ENCODE measurements around the gene IL18. TPM values are rescaled to one million over a fixed set of nuclear protein-coding genes. Genes with fewer than 3 reads are reported as not detected.
"Not testable (repeated sequence)": the region's sequence is repeated elsewhere in the genome, so short reads cannot be mapped to it uniquely, and the experiment has no call there.

IL18 gene
- total RNA-seq, 1 experiment from 2014 or later: 73.8 TPM

GRCh38 chr11:112176077-112176476, 12.2 kb upstream of the IL18 start:
- Histone ChIP-seq H3K9me3 (no peaks in the 10 kb centered on the region), H3K36me3 (no peaks in the 10 kb centered on the region), H3K4me3 (no peak overlapping the region), H3K27me3 (no peaks in the 10 kb centered on the region)
- no peak for DNase-seq

DNA sequence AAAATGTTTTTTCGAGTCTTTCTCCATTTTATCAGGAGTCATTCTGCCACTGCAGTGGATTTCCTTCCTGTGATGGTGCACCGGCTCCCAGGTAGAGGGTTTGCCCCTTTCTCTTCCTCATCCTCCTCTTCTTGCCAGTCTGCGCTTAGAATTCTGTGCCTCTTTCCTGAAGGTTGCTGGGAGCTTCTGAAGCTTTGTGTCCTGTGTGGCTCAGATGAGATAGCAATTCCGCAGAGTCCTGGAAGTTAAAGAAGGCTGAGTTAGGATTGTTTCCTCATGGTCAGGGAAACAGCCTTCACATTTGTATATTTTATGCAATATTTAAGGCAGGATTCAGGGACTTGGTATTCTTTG, 11.7 kb upstream of the IL18 start:
- H3K9me3 ChIP-seq: no peaks in the 10 kb centered on the region
- H3K27me3 ChIP-seq: no peaks in the 10 kb centered on the region
- H3K36me3 ChIP-seq: no peaks in the 10 kb centered on the region
- peak overlapping the region; percentile 17 for H3K4me3 ChIP-seq
- DNase-seq: no peak

- DNase-seq: peak; percentile 55
- Histone ChIP-seq H3K9me3 (no peaks in the 10 kb centered on the region), H3K4me3 (peak within 1 kb of the TSS; percentile 17), H3K27me3 (no peaks in the 10 kb centered on the region), H3K36me3 (no peaks in the 10 kb centered on the region)
Observed at GRCh38 chr11:112174789-112175598, 11.1 kb upstream of the IL18 start, which contains the start of gene BCO2. Gene BCO2, plus strand, starts transcription at chr11:112175512. Its CDS starts 90 bp downstream, at chr11:112175602.

GRCh38 chr11:112173152-112173551, 9.3 kb upstream of the IL18 start:
- Histone ChIP-seq H3K9me3 (no peaks in the 10 kb centered on the region), H3K27me3 (no peaks in the 10 kb centered on the region), H3K36me3 (no peaks in the 10 kb centered on the region), H3K4me3 (no peak overlapping the region)
- peak; percentile 18 for DNase-seq

- H3K27me3 ChIP-seq: no peaks in the 10 kb centered on the region
- H3K4me3 ChIP-seq: no peak overlapping the region
- no peak for DNase-seq
- no peaks in the 10 kb centered on the region for H3K9me3 ChIP-seq
- H3K36me3 ChIP-seq: no peaks in the 10 kb centered on the region
Observed at GRCh38 chr11:112172362-112172994, 8.6 kb upstream of the IL18 start.

GRCh38 chr11:112167145-112167544, 3.3 kb upstream of the IL18 start, which contains the start of gene TEX12:
Gene TEX12, plus strand, starts transcription at chr11:112167372. Its CDS starts 1,897 bp downstream, at chr11:112169269.
- DNase-seq: no peak
- no peaks in the 10 kb centered on the region for H3K9me3 ChIP-seq
- peaks cover 5% of the 10 kb centered on the region; the same call in 1 of the 2 replicates for H3K36me3 ChIP-seq
- H3K27me3 ChIP-seq: no peaks in the 10 kb centered on the region
- H3K4me3 ChIP-seq: no peak within 1 kb of the TSS

DNA sequence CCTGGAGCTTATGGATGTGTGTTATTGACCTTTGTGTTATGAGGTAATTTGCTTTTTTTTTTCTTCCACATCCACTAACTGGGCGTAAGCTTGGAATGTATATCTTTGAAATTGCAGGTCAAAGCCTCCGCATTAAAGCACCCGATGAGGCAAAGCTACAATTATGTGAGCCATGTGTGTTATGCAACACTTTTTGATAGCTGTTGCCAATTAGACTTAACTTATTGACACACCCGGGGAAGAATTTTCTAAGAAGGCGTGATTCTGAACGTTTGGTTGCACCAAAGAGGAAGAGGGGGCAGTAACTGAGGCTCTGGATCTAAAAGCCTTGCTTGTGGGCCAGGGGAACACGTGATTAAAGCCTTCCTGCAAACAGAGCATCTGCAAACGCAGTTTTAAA, 2.7 kb upstream of the IL18 start:
- H3K36me3 ChIP-seq: peaks cover 9% of the 10 kb centered on the region
- no peaks in the 10 kb centered on the region for H3K9me3 ChIP-seq
- no peaks in the 10 kb centered on the region for H3K27me3 ChIP-seq
- DNase-seq: peak; percentile 65
- H3K4me3 ChIP-seq: no peak overlapping the region

DNA sequence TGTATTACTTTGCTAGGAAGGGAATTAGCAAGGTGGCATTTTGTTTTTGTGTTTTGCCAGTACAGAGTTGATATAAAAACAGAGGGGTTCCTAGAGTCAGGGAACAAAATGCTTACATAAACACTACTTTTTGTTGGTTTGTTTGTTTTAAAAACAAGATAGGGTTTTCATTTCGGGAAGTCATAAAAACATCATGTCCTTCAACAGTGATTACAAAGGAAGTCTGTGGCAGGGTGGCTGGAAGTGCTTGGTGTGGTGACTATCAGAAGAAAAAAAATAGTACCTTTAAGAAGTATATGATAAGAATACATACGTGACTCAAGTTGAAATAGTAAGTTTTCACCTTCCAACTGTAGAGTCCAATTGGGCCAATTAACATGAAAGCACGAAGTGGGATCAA, 1.2 kb upstream of the IL18 start:
- Histone ChIP-seq H3K36me3 (peaks cover 13% of the 10 kb centered on the region), H3K9me3 (no peaks in the 10 kb centered on the region), H3K4me3 (no peak overlapping the region), H3K27me3 (no peaks in the 10 kb centered on the region)
- no peak for DNase-seq

DNA sequence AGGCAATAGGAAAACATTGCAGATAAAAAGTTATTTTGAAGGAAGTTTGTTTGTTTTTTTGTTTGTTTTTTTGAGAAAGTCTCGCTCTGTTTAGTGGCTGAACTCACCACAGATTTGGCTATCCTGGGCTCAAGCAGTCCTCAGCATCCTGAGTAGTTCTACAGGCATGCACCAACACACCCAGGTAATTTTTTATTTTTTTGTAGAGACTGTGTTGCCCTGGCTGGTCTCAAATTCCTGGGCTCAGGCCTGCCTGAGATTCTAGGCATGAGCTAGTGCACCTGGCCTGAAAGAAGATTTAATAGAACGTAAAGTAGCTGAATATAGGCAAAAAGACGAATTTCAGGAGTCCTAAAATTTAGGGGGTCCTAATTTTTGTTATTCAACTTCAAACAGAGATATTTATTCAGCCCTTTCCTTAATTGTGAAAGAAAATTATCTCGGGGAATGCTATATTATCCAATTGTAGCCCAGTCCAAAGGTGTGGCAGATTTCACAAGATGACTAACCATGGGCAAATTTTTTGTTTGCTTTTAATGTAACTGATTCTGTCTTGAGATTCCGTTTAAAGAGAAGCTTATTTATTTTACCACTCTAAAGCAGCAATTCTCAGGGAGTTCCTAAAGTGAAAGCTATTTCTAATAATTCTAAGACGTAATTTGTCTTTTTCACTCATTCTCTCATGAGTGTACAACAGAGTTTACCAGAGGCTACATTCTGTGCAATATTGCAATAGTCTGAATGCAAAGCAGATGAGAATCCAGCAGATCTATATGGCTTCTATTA, 940 bp downstream of the IL18 start:
- DNase-seq: no peak
- H3K4me3 ChIP-seq: peak overlapping the region; percentile 48
- H3K27me3 ChIP-seq: no peaks in the 10 kb centered on the region
- H3K9me3 ChIP-seq: no peaks in the 10 kb centered on the region
- peaks cover 29% of the 10 kb centered on the region for H3K36me3 ChIP-seq

DNA sequence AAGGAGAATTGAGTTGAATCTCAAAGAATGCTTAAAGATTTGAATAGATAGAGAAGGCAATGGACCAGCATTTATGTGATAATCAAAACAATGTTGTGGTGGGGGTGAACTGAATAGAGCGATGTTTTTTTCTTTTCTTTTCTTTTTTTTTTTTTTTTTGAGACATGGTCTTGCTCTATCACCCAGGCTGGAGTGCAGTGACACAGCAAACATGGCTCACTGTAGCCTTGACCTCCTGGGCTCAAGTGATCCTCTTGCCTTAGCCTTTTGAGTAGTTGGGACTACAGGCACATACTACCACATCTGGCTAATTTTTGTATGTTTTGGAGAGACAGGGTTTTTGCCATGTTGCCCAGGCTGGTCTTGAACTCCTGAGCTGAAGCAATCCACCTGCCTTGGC, 1.7 kb downstream of the IL18 start:
- peak overlapping the region; percentile 48 for H3K4me3 ChIP-seq
- H3K9me3 ChIP-seq, DNase-seq, H3K27me3 ChIP-seq: not testable (repeated sequence)
- peaks cover 33% of the 10 kb centered on the region for H3K36me3 ChIP-seq

DNA sequence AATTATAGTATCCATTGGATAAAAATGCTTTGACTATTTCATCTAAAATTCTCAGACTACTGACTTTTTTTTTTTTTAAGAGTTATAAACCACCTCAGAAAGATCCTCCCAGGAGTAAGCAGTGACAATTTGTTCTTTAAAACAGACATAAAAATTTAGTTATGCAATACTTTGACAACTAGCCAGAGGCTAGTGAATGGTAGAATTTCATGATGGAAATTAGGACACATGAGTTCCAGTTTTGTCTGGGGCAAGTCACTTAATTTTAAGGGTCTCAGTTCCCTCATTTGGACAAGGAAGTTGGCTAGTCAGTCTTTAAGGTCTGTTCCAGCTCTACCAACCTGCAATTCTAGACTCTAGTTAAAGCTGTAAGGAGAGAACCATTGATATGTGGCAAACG, 2.9 kb downstream of the IL18 start:
- no peaks in the 10 kb centered on the region for H3K27me3 ChIP-seq
- no peak for DNase-seq
- H3K9me3 ChIP-seq: no peaks in the 10 kb centered on the region
- peaks cover 35% of the 10 kb centered on the region for H3K36me3 ChIP-seq
- H3K4me3 ChIP-seq: peak overlapping the region; percentile 48

GRCh38 chr11:112160091-112160848, 3.6 kb downstream of the IL18 start:
- no peaks in the 10 kb centered on the region for H3K9me3 ChIP-seq
- DNase-seq: no peak
- no peak overlapping the region; the same call in 1 of the 2 replicates for H3K4me3 ChIP-seq
- H3K27me3 ChIP-seq: no peaks in the 10 kb centered on the region
- H3K36me3 ChIP-seq: peaks cover 42% of the 10 kb centered on the region

DNA sequence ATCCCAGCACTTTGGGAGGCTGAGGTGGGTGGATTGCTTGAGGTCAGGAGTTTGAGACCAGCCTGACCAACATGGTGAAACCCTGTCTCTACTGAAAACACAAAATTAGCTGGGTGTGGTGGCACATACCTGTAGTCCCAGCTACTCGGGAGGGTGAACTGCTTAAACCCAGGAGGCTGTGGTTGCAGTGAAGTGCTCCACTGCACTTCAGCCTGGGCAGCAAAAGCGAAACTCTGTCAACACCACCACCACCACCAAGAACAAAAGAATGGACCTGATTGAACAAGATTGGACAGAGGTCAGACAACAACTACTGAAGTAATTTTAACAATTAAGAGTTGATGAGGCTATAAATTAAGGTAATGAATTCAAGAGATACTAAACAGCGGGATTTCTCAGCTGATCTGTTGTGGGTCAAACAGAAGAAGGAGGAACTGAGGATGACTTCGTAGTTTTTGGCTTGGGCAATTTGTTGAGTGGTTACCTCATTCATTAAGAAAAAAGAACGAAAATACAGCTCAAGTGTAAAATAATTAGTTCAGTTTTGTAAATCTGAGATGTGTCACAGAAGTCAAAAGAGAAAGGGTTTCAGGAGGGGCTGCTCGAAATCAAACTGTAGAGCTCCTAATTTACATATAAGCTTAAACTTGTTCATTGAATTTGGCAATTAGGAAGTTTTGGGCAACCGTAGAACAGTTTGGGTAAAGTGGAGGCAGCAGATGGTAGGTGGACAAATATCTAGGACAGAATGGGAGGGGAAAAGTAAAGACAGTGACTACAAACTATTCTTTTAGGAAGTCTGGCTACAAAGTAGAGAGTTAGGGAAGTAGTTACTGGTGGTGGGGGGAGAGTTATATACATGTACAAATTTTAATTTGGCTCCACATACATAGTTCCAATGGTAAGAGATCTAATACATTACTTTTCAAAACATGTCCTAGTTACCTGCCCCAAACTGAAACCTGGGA, 4.5 kb downstream of the IL18 start:
- Histone ChIP-seq H3K9me3 (no peaks in the 10 kb centered on the region), H3K4me3 (no peak overlapping the region), H3K36me3 (peaks cover 51% of the 10 kb centered on the region), H3K27me3 (no peaks in the 10 kb centered on the region)
- no peak for DNase-seq

GRCh38 chr11:112156956-112157766, 6.7 kb downstream of the IL18 start:
- Histone ChIP-seq H3K27me3 (no peaks in the 10 kb centered on the region), H3K4me3 (no peak overlapping the region), H3K36me3 (peaks cover 66% of the 10 kb centered on the region), H3K9me3 (no peaks in the 10 kb centered on the region)
- peak; percentile 85 for DNase-seq
